ENCODE data around the gene MCU. TPM values are rescaled to one million over a fixed set of nuclear protein-coding genes. Genes with fewer than 3 reads are reported as not detected.

The MCU gene
- total and polyA plus RNA-seq, 2 donors (not counting 1 experiment from before 2014, with no cell fraction given): 11.7 to 21.1 TPM

DNA sequence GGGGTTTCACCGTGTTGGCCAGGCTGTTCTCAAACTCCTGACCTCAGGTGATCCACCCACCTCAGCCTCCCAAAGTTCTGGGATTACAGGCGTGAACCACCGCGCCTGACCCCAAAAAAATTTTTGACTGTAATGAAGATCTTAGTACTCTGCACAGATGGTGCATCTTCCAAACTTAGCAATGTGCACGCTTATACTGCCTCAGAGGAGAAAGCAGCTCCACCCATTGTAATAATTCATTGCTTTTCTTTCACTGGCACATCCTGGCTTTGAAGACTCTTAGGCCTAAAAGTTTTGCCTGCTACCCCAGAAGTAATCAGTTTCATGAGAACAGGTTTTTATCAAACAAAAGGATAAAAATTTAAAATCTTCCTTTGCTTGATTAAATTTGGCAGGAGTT, 149.5 kb downstream of the MCU start:
- WGBS (ENCODE audit: insufficient coverage): 100% methylated on average over 2 of the region's 5 CpGs
- Mint-ChIP-seq H3K4me1 (no peaks in the 10 kb centered on the region), H3K9me3 (ENCODE audit: insufficient read depth) (no peaks in the 10 kb centered on the region), H3K27me3 (no peaks in the 10 kb centered on the region), H3K27ac (no peak overlapping the region), H3K4me3 (no peak overlapping the region)
- H3K9me3 ChIP-seq (ENCODE audit: control extremely low read depth in 1 of 3, control insufficient read depth in 2 of 3, insufficient read depth in 1 of 3, low read length in 2 of 3): no peaks in the 10 kb centered on the region
- DNase-seq (no peak), ATAC-seq (ENCODE audit: low read depth) (no peak)
- H2AFZ ChIP-seq (ENCODE audit: insufficient read depth, low read depth, low read length, poor library complexity, severe bottlenecking): no peak overlapping the region
- no peaks in the 10 kb centered on the region for H3K36me3 ChIP-seq (replicated peaks in 1 of 2; ENCODE audit: control extremely low read depth in 1 of 2, control insufficient read depth in 1 of 2, extremely low read depth in 1 of 2, insufficient read depth in 2 of 2, low read length in 1 of 2)
- no peaks in the 10 kb centered on the region for H3K27me3 ChIP-seq (replicated peaks in 1 of 4; ENCODE audit: control extremely low read depth in 1 of 4, control insufficient read depth in 3 of 4, insufficient read depth in 4 of 4, low read length in 3 of 4)
- POLR2A ChIA-PET: no interaction called here
- CTCF ChIA-PET: no interaction called here
- TF ChIP-seq, protein P1, sequence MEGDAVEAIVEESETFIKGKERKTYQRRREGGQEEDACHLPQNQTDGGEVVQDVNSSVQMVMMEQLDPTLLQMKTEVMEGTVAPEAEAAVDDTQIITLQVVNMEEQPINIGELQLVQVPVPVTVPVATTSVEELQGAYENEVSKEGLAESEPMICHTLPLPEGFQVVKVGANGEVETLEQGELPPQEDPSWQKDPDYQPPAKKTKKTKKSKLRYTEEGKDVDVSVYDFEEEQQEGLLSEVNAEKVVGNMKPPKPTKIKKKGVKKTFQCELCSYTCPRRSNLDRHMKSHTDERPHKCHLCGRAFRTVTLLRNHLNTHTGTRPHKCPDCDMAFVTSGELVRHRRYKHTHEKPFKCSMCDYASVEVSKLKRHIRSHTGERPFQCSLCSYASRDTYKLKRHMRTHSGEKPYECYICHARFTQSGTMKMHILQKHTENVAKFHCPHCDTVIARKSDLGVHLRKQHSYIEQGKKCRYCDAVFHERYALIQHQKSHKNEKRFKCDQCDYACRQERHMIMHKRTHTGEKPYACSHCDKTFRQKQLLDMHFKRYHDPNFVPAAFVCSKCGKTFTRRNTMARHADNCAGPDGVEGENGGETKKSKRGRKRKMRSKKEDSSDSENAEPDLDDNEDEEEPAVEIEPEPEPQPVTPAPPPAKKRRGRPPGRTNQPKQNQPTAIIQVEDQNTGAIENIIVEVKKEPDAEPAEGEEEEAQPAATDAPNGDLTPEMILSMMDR (IDR thresholded peaks at IDR 0.05): no peak
- no peak for TF ChIP-seq EZH2 (IDR thresholded peaks at IDR 0.05; ENCODE audit: borderline replicate concordance, insufficient read depth, low read depth, low read length, poor library complexity, severe bottlenecking)
- H4K20me1 ChIP-seq (ENCODE audit: control insufficient read depth, insufficient read depth, low read length, poor library complexity, severe bottlenecking): no peaks in the 10 kb centered on the region
- no peak overlapping the region for H3K9ac ChIP-seq (ENCODE audit: low read length)
- intact Hi-C loops (cut with micrococcal nuclease): no loop called here
- no peaks in the 10 kb centered on the region for H3K79me2 ChIP-seq (ENCODE audit: control insufficient read depth, insufficient read depth, low read length)
- no peak overlapping the region for H3K27ac ChIP-seq (ENCODE audit: low read length in 2 of 2)
- H3K4me3 ChIP-seq (ENCODE audit: control extremely low read depth in 1 of 5, extremely low read depth in 1 of 5, insufficient read depth in 1 of 5, low read depth in 2 of 5, low read length in 4 of 5): no peak overlapping the region
- no peaks in the 10 kb centered on the region for H3K4me1 ChIP-seq (ENCODE audit: control insufficient read depth in 2 of 2, insufficient read depth in 2 of 2, low read length in 2 of 2)
- no peak overlapping the region for H3K4me2 ChIP-seq (replicated peaks; ENCODE audit: low read depth, low read length, poor library complexity, severe bottlenecking)

DNA sequence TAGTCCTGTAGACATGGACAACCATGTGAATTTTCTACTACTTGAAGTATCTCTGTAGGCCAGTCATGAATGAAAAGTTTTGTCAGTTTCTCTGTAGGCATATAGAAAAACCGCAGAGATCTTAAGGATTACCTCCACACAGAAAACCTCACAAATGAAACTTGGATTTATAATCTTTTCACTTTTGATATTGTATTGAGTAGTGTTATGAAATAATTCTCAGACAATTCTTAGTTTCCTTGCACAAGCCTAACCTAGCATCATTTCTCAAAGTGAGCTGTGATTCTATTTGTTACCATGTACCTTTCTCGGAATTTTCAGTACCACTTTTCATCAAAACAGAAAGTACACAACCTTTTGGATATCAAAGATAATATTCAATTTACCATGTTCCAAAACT, 150.2 kb downstream of the MCU start:
- Histone ChIP-seq H3K4me3 (ENCODE audit: control extremely low read depth in 1 of 5, extremely low read depth in 1 of 5, insufficient read depth in 1 of 5, low read depth in 2 of 5, low read length in 4 of 5) (no peak overlapping the region), H3K27me3 (replicated peaks in 1 of 4; ENCODE audit: control extremely low read depth in 1 of 4, control insufficient read depth in 3 of 4, insufficient read depth in 4 of 4, low read length in 3 of 4) (no peaks in the 10 kb centered on the region), H3K36me3 (replicated peaks in 1 of 2; ENCODE audit: control extremely low read depth in 1 of 2, control insufficient read depth in 1 of 2, extremely low read depth in 1 of 2, insufficient read depth in 2 of 2, low read length in 1 of 2) (no peaks in the 10 kb centered on the region), H3K9ac (ENCODE audit: low read length) (no peak overlapping the region), H3K9me3 (ENCODE audit: control extremely low read depth in 1 of 3, control insufficient read depth in 2 of 3, insufficient read depth in 1 of 3, low read length in 2 of 3) (no peaks in the 10 kb centered on the region), H3K4me1 (ENCODE audit: control insufficient read depth in 2 of 2, insufficient read depth in 2 of 2, low read length in 2 of 2) (no peaks in the 10 kb centered on the region), H2AFZ (ENCODE audit: insufficient read depth, low read depth, low read length, poor library complexity, severe bottlenecking) (no peak overlapping the region), H4K20me1 (ENCODE audit: control insufficient read depth, insufficient read depth, low read length, poor library complexity, severe bottlenecking) (no peaks in the 10 kb centered on the region), H3K27ac (ENCODE audit: low read length in 2 of 2) (no peak overlapping the region), H3K4me2 (replicated peaks; ENCODE audit: low read depth, low read length, poor library complexity, severe bottlenecking) (no peak overlapping the region), H3K79me2 (ENCODE audit: control insufficient read depth, insufficient read depth, low read length) (no peaks in the 10 kb centered on the region)
- ChIA-PET POLR2A (no interaction called here), CTCF (no interaction called here)
- Mint-ChIP-seq H3K27ac (no peak overlapping the region), H3K4me1 (no peaks in the 10 kb centered on the region), H3K27me3 (no peaks in the 10 kb centered on the region), H3K4me3 (no peak overlapping the region), H3K9me3 (ENCODE audit: insufficient read depth) (no peaks in the 10 kb centered on the region)
- intact Hi-C loops (cut with micrococcal nuclease): no loop called here
- no peak for TF ChIP-seq EZH2 (IDR thresholded peaks at IDR 0.05; ENCODE audit: borderline replicate concordance, insufficient read depth, low read depth, low read length, poor library complexity, severe bottlenecking)
- TF ChIP-seq, protein P1 (IDR thresholded peaks at IDR 0.05): no peak
- WGBS (ENCODE audit: insufficient coverage): no CpG with 5 or more reads among the region's 2 CpGs
- ATAC-seq (ENCODE audit: low read depth) (no peak), DNase-seq (no peak)

All from B cell (primary cell).